CD4-positive, alpha-beta T cell (primary cell): ENCODE data around the gene THADA. TPM values are rescaled to one million over a fixed set of nuclear protein-coding genes. Genes with fewer than 3 reads are reported as not detected.

Experiments
- ATAC-seq: fragments of 200-7000 bp; cut with Tn5 transposase; one replicate; pipeline ENCODE4 v1.10.0; 2022; ENCODE audit warnings: mild to moderate bottlenecking; ENCODE audit not compliant: poor library complexity
- CTCF ChIA-PET: fragments of 350-600 bp; sonication (Branson Sonifier 250); formaldehyde crosslinking; loops from one replicate; lab custom pipeline; 2021; ENCODE audit warnings: antibody characterized with exemption, inconsistent platforms; lab: Charles Lee
- POLR2A ChIA-PET: fragments of 350-600 bp; sonication (Branson Sonifier 250); formaldehyde crosslinking; loops from one replicate; lab custom pipeline; 2021; ENCODE audit warnings: antibody characterized with exemption, inconsistent platforms; lab: Charles Lee
- DNase-seq, 14 experiments: peaks; one replicate each; pipeline ENCODE4 v3.0.0-alpha.2; 2013 to 2020; ENCODE audit warnings: mixed read lengths in 2 of 14
- H3K27ac ChIP-seq, 2 donors: one replicate each; pipeline versions ENCODE4 v1.5.1 to v1.7.0; 2013; ENCODE audit warnings: low read length in 2 of 2, low read depth in 1 of 2, mild to moderate bottlenecking in 1 of 2
- H3K27me3 ChIP-seq, 2 experiments: 1 replicate in 1 of 2; 2 replicates in 1 of 2; pipeline versions ENCODE4 v1.6.1 to v1.7.0; 2013; ENCODE audit warnings: low read length in 2 of 2, control low read depth in 1 of 2, mild to moderate bottlenecking in 1 of 2, moderate library complexity in 1 of 2; ENCODE audit not compliant: insufficient read depth in 2 of 2, control insufficient read depth in 1 of 2
- H3K36me3 ChIP-seq: one replicate; pipeline ENCODE4 v1.6.1; 2013; ENCODE audit warnings: low read length, control low read depth; ENCODE audit not compliant: insufficient read depth
- H3K4me1 ChIP-seq: one replicate; pipeline ENCODE4 v1.6.1; 2013; ENCODE audit warnings: low read length, control low read depth; ENCODE audit not compliant: insufficient read depth
- H3K4me3 ChIP-seq: one replicate; pipeline ENCODE4 v1.5.1; 2013; ENCODE audit warnings: mild to moderate bottlenecking, low read length, moderate library complexity
- H3K9me3 ChIP-seq, 2 experiments: 1 replicate in 1 of 2; 2 replicates in 1 of 2; pipeline versions ENCODE4 v1.6.1 to v1.7.0; 2013; ENCODE audit warnings: low read length in 2 of 2, mild to moderate bottlenecking in 2 of 2, control low read depth in 1 of 2, moderate library complexity in 1 of 2; ENCODE audit not compliant: control insufficient read depth in 1 of 2, insufficient read depth in 1 of 2
- H3K27ac Mint-ChIP-seq: one replicate; pipeline ENCODE4 v1.8.0; 2020; ENCODE audit warnings: mixed read lengths
- H3K27me3 Mint-ChIP-seq: one replicate; pipeline ENCODE4 v1.8.0; 2021; ENCODE audit warnings: mixed read lengths
- H3K36me3 Mint-ChIP-seq: one replicate; pipeline ENCODE4 v1.8.0; 2021; ENCODE audit warnings: low read depth, mixed read lengths
- H3K4me1 Mint-ChIP-seq: one replicate; pipeline ENCODE4 v1.8.0; 2021; ENCODE audit warnings: low read depth, mixed read lengths
- H3K4me3 Mint-ChIP-seq: one replicate; pipeline ENCODE4 v1.8.0; 2020; ENCODE audit warnings: mild to moderate bottlenecking, mixed read lengths
- H3K9me3 Mint-ChIP-seq: one replicate; pipeline ENCODE4 v1.8.0; 2020; ENCODE audit warnings: mixed read lengths
- CTCF ChIP-seq: fragments of 200-600 bp; IDR thresholded peaks from one replicate; pipeline ENCODE4 v1.8.0; 2022; ENCODE audit warnings: antibody characterized with exemption, mild to moderate bottlenecking
- intact Hi-C, 2 experiments: fragments of 100-400 bp; cut with DNase I in 1 of 2; cut with micrococcal nuclease in 1 of 2; formaldehyde crosslinking; loops; one replicate each; pipeline versions ENCODE4 v1.15.1 to v1.9.0; 2023 to 2025; cut with DNase I, micrococcal nuclease
- total RNA-seq, 174 experiments: library from RNA in 2 of 174; stranded (reverse) in 2 of 174; gene quantifications; one replicate each; pipeline ENCODE4 v1.2.3 and lab custom pipeline; 2021 to 2026

Gene THADA
- total RNA-seq, 2 experiments from 2014 or later: 29.3 to 32.9 TPM

- H3K27ac Mint-ChIP-seq: peak overlapping the region; percentile 98
- Histone ChIP-seq H3K4me1 (peaks cover 36% of the 10 kb centered on the region), H3K27me3 (no peaks in the 10 kb centered on the region), H3K36me3 (peaks cover 52% of the 10 kb centered on the region), H3K27ac (peak overlapping the region; percentile 79 to 84), H3K9me3 (no peaks in the 10 kb centered on the region), H3K4me3 (peak overlapping the region; percentile 97)
- DNase-seq: peak in 13 of 14 experiments; percentile 39 to 87 (median 51)
- intact Hi-C loops: loop anchor here in 1 of 2 experiments (5.0 kb wide), 3 partner anchors 256 to 311 kb away; no protein-coding TSS in a partner anchor
- no peak for ATAC-seq
- CTCF ChIA-PET: interaction anchor here (1.8 to 13.6 kb wide), 6 partner anchors 33 to 251 kb away, joined by 7 to 303 read pairs (median 20); no protein-coding TSS in a partner anchor
- POLR2A ChIA-PET: interaction anchor here (0.8 to 21.5 kb wide), 19 partner anchors 10 to 416 kb away, joined by 3 to 1478 read pairs (median 5); partner anchors contain the start of gene THADA
- peak overlapping the region; percentile 93 for H3K4me3 Mint-ChIP-seq
- peaks cover 84% of the 10 kb centered on the region for H3K36me3 Mint-ChIP-seq
- TF ChIP-seq CTCF: no peak
- peaks cover 41% of the 10 kb centered on the region for H3K4me1 Mint-ChIP-seq
- H3K27me3 Mint-ChIP-seq: peaks cover 19% of the 10 kb centered on the region
- no peaks in the 10 kb centered on the region for H3K9me3 Mint-ChIP-seq
Observed at GRCh38 chr2:43225788-43226557, 369.9 kb downstream of the THADA start.

- H3K27me3 Mint-ChIP-seq: peaks cover 19% of the 10 kb centered on the region
- Histone ChIP-seq H3K9me3 (no peaks in the 10 kb centered on the region), H3K27ac (peak overlapping the region; percentile 79 to 84), H3K27me3 (no peaks in the 10 kb centered on the region), H3K36me3 (peaks cover 48% of the 10 kb centered on the region), H3K4me1 (peaks cover 42% of the 10 kb centered on the region), H3K4me3 (peak overlapping the region; percentile 97)
- no peak for TF ChIP-seq CTCF
- ATAC-seq: no peak
- peaks cover 48% of the 10 kb centered on the region for H3K4me1 Mint-ChIP-seq
- H3K27ac Mint-ChIP-seq: peak overlapping the region; percentile 98
- no peaks in the 10 kb centered on the region for H3K9me3 Mint-ChIP-seq
- H3K4me3 Mint-ChIP-seq: peak overlapping the region; percentile 93
- CTCF ChIA-PET: interaction anchor here (1.8 to 13.6 kb wide), 5 partner anchors 32 to 250 kb away, joined by 7 to 303 read pairs (median 10); no protein-coding TSS in a partner anchor
- POLR2A ChIA-PET: interaction anchor here (0.8 to 21.5 kb wide), 9 partner anchors 9 to 415 kb away, joined by 3 to 1478 read pairs (median 85); partner anchors contain the start of gene THADA
- intact Hi-C loops: loop anchor here in 1 of 2 experiments (5.0 kb wide), 3 partner anchors 257 to 312 kb away; no protein-coding TSS in a partner anchor
- peak; percentile 53 to 85 (median 66) for DNase-seq
- H3K36me3 Mint-ChIP-seq: peaks cover 84% of the 10 kb centered on the region
Observed at GRCh38 chr2:43225093-43225787, 370.6 kb downstream of the THADA start.

DNA sequence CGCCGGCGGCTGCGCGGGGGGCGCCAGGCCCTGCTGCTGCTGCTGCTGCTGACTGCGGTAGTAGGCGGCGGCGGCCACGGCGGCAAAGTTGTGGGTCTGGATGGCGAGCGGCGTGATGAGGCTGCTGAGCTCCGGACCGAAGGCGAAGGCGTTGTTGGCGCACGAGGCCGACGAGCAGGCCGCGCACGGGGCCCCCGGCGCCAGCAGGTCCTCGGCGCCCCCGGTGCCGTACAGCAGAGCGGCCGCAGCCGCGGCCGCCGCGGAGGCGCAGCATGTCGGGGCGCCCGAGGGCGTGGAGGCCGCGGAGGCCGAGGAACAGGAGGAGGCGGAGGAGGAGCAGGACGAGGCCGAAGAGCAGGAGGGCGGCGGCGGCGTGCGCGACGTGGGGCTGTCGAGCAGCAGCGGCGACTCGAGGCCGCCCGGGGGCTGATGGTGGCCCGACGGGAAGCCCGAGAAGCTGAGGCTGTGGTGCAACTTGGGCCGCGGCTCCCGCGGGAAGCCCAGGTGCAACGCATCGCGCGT lies 371.2 kb downstream of the THADA start:
- Mint-ChIP-seq H3K9me3 (no peaks in the 10 kb centered on the region), H3K27me3 (peaks cover 19% of the 10 kb centered on the region), H3K36me3 (peaks cover 85% of the 10 kb centered on the region), H3K4me1 (peaks cover 52% of the 10 kb centered on the region), H3K27ac (peak overlapping the region; percentile 98), H3K4me3 (peak overlapping the region; percentile 99)
- TF ChIP-seq CTCF: no peak
- CTCF ChIA-PET: interaction anchor here (1.8 to 13.6 kb wide), 5 partner anchors 32 to 249 kb away, joined by 7 to 303 read pairs (median 10); no protein-coding TSS in a partner anchor
- DNase-seq (peak; percentile 29 to 75 (median 48)), ATAC-seq (no peak)
- intact Hi-C loops: loop anchor here in 1 of 2 experiments (5.0 kb wide), 3 partner anchors 258 to 313 kb away; no protein-coding TSS in a partner anchor
- Histone ChIP-seq H3K27ac (peak overlapping the region in 1 of 2 donors; percentile 92), H3K27me3 (no peaks in the 10 kb centered on the region), H3K9me3 (no peaks in the 10 kb centered on the region), H3K36me3 (peaks cover 48% of the 10 kb centered on the region), H3K4me3 (peak overlapping the region; percentile 97), H3K4me1 (peaks cover 45% of the 10 kb centered on the region)
- POLR2A ChIA-PET: interaction anchor here (1.1 to 21.5 kb wide), 9 partner anchors 9 to 414 kb away, joined by 3 to 1478 read pairs (median 85); no protein-coding TSS in a partner anchor
